Uterus (tissue), 4 donors: Measurements from ENCODE around the gene GAS2L1. TPM values are rescaled to one million over a fixed set of nuclear protein-coding genes. Genes with fewer than 3 reads are reported as not detected.

Source experiments
- DNase-seq, 2 donors: peaks; one replicate each; pipeline ENCODE4 v3.0.0-alpha.2; 2019 to 2020
- H3K27ac ChIP-seq, 2 donors: fragments of 200-600 bp; sonication (generic); 1 replicate in 1 of 2; 2 replicates in 1 of 2; pipeline ENCODE4 v1.5.1; 2016 to 2018
- H3K27me3 ChIP-seq, 2 donors: fragments of 200-600 bp; sonication (generic); one replicate each; pipeline ENCODE4 v1.5.1; 2018 to 2019; ENCODE audit warnings: control low read depth in 1 of 2
- H3K36me3 ChIP-seq, 2 donors: fragments of 200-600 bp; sonication (generic); one replicate each; pipeline ENCODE4 v1.5.1; 2019; ENCODE audit warnings: control low read depth in 1 of 2
- H3K4me1 ChIP-seq, 2 donors: fragments of 200-600 bp; sonication (generic); one replicate each; pipeline ENCODE4 v1.5.1; 2018 to 2019; ENCODE audit warnings: control low read depth in 1 of 2
- H3K4me3 ChIP-seq, 2 donors: fragments of 200-600 bp; sonication (generic); 1 replicate in 1 of 2; 2 replicates in 1 of 2; pipeline ENCODE4 v1.5.1; 2018 to 2019; ENCODE audit warnings: mild to moderate bottlenecking in 1 of 2
- H3K9me3 ChIP-seq, 2 donors: fragments of 200-600 bp; sonication (generic); one replicate each; pipeline ENCODE4 v1.5.1; 2019; ENCODE audit warnings: control low read depth in 1 of 2
- CTCF ChIP-seq, 4 experiments: fragments of 200-600 bp in 2 of 4; fragments of 450-650 bp in 2 of 4; sonication (generic) in 2 of 4; IDR thresholded peaks; one replicate each; pipeline ENCODE4 v1.5.1; 2016 to 2019; ENCODE audit warnings: antibody characterized with exemption in 4 of 4, mild to moderate bottlenecking in 2 of 4, moderate library complexity in 1 of 4
- POLR2A ChIP-seq, 2 donors: fragments of 450-650 bp; IDR thresholded peaks; one replicate each; pipeline ENCODE4 v1.6.1; 2016; ENCODE audit warnings: antibody characterized with exemption in 2 of 2, mild to moderate bottlenecking in 1 of 2, moderate library complexity in 1 of 2
- intact Hi-C: fragments of 100-400 bp; cut with DNase I; formaldehyde crosslinking; loops from one replicate; pipeline ENCODE4 v1.15.1; 2023; ENCODE audit warnings: low total_unique reads
- total RNA-seq, 4 donors: library from RNA; depleted of rRNA in 3 of 4; stranded (reverse); fragments of >200 nt in 3 of 4; gene quantifications; one replicate each; pipeline versions ENCODE4 v1.1.0 to v1.2.4, GENCODE V29; 2014 to 2023
- donor health status: DM: yes; HTN: yes; CAD: no.

GAS2L1 gene
- total RNA-seq, 4 donors from 2014 or later, result 2.4 to 29.6 (median 11.9) TPM

- DNase-seq, result no peak
- Histone ChIP-seq H3K4me3 (no peak overlapping the region), H3K36me3 (no peaks in the 10 kb centered on the region), H3K27me3 (no peaks in the 10 kb centered on the region), H3K27ac (no peak overlapping the region), H3K4me1 (no peaks in the 10 kb centered on the region), H3K9me3 (no peaks in the 10 kb centered on the region)
- intact Hi-C loops, result no loop called here
- no peak for TF ChIP-seq POLR2A (IDR thresholded peaks at IDR 0.05)
- no peak for TF ChIP-seq CTCF (IDR thresholded peaks at IDR 0.05)
Measured at GRCh38 chr22:29348041-29348440, 41.6 kb downstream of the GAS2L1 start.

- no peaks in the 10 kb centered on the region for H3K9me3 ChIP-seq
- DNase-seq, result no peak
- H3K27me3 ChIP-seq, result no peaks in the 10 kb centered on the region
- no peaks in the 10 kb centered on the region for H3K36me3 ChIP-seq
- intact Hi-C loops, result no loop called here
- H3K27ac ChIP-seq, result no peak overlapping the region
- TF ChIP-seq POLR2A (IDR thresholded peaks at IDR 0.05) (no peak), CTCF (IDR thresholded peaks at IDR 0.05) (no peak)
- no peak overlapping the region for H3K4me3 ChIP-seq
- H3K4me1 ChIP-seq, result no peaks in the 10 kb centered on the region
Measured at GRCh38 chr22:29348956-29349355, 42.5 kb downstream of the GAS2L1 start.

GRCh38 chr22:29351042-29351441 is 44.6 kb downstream of the GAS2L1 start:
- Histone ChIP-seq H3K27me3 (no peaks in the 10 kb centered on the region), H3K36me3 (no peaks in the 10 kb centered on the region), H3K4me3 (no peak overlapping the region), H3K27ac (no peak overlapping the region), H3K4me1 (no peaks in the 10 kb centered on the region), H3K9me3 (no peaks in the 10 kb centered on the region)
- no peak for DNase-seq
- intact Hi-C loops, result no loop called here
- TF ChIP-seq POLR2A (IDR thresholded peaks at IDR 0.05), result no peak
- TF ChIP-seq CTCF (IDR thresholded peaks at IDR 0.05), result no peak

GRCh38 chr22:29351891-29352290 is 45.4 kb downstream of the GAS2L1 start:
- H3K4me1 ChIP-seq, result no peaks in the 10 kb centered on the region
- H3K4me3 ChIP-seq, result no peak overlapping the region
- no peaks in the 10 kb centered on the region for H3K9me3 ChIP-seq
- no peaks in the 10 kb centered on the region for H3K27me3 ChIP-seq
- no peak overlapping the region for H3K27ac ChIP-seq
- no peaks in the 10 kb centered on the region for H3K36me3 ChIP-seq
- DNase-seq, result no peak
- TF ChIP-seq POLR2A (IDR thresholded peaks at IDR 0.05), result no peak
- TF ChIP-seq CTCF (IDR thresholded peaks at IDR 0.05), result no peak
- intact Hi-C loops, result no loop called here

- Histone ChIP-seq H3K9me3 (no peaks in the 10 kb centered on the region), H3K27me3 (no peaks in the 10 kb centered on the region), H3K27ac (no peak overlapping the region), H3K36me3 (no peaks in the 10 kb centered on the region), H3K4me3 (no peak overlapping the region), H3K4me1 (no peaks in the 10 kb centered on the region)
- intact Hi-C loops, result no loop called here
- TF ChIP-seq POLR2A (IDR thresholded peaks at IDR 0.05) (no peak), CTCF (IDR thresholded peaks at IDR 0.05) (no peak)
- DNase-seq, result no peak
Measured at GRCh38 chr22:29352778-29353177, 46.3 kb downstream of the GAS2L1 start.
